Cardiac muscle cell (in vitro differentiated cells and primary cell): ENCODE measurements around the gene SHISAL1. TPM values are rescaled to one million over a fixed set of nuclear protein-coding genes. Genes with fewer than 3 reads are reported as not detected.

ENCODE experiments used
- DNase-seq, 2 donors: peaks; one replicate each; pipeline versions ENCODE4 v3.0.0 to v3.0.0-alpha.2; 2010 to 2017; ENCODE audit warnings: low read depth in 1 of 2, low spot score in 1 of 2
- H3K27ac ChIP-seq: fragments of 200-600 bp; sonication (generic); 2 replicates; pipeline ENCODE4 v1.5.1; 2016
- H3K27me3 ChIP-seq: fragments of 200-600 bp; sonication (generic); 2 replicates; pipeline ENCODE4 v1.6.0; 2016; ENCODE audit warnings: control low read depth
- H3K36me3 ChIP-seq: fragments of 200-600 bp; sonication (generic); 2 replicates; pipeline ENCODE4 v1.5.1; 2016; ENCODE audit warnings: control low read depth
- H3K4me1 ChIP-seq: fragments of 200-600 bp; sonication (generic); 2 replicates; pipeline ENCODE4 v1.8.1; 2017; ENCODE audit warnings: low read depth, mild to moderate bottlenecking, mixed run types
- H3K4me3 ChIP-seq: fragments of 200-600 bp; sonication (generic); 2 replicates; pipeline ENCODE4 v1.5.1; 2016; ENCODE audit warnings: mild to moderate bottlenecking
- H3K9me3 ChIP-seq: fragments of 200-600 bp; sonication (generic); 2 replicates; pipeline ENCODE4 v1.5.1; 2017; ENCODE audit warnings: low read depth, mild to moderate bottlenecking, control low read depth
- CTCF ChIP-seq: IDR thresholded peaks from 2 replicates; pipeline ENCODE4 v1.5.1; 2012; ENCODE audit warnings: low read depth, mild to moderate bottlenecking, low read length
- polyA plus RNA-seq: library from polyadenylated mRNA; unstranded; fragments of >200 nt; fragmentation: Nextera tagmentation; extraction: Ambion mirVana; gene quantifications from 2 replicates; pipeline ENCODE4 v1.2.1, GENCODE V29; 2016
- total RNA-seq: library from RNA; depleted of rRNA; stranded (reverse); fragments of >200 nt; gene quantifications from 2 replicates; pipeline ENCODE4 v1.2.3, GENCODE V29; 2016

Gene SHISAL1
- total and polyA plus RNA-seq, 2 experiments from 2014 or later: 0.40 to 2.8 TPM

- no peaks in the 10 kb centered on the region for H3K4me1 ChIP-seq
- H3K36me3 ChIP-seq: no peaks in the 10 kb centered on the region
- H3K9me3 ChIP-seq: no peaks in the 10 kb centered on the region
- DNase-seq: no peak
- H3K27ac ChIP-seq: no peak overlapping the region
- TF ChIP-seq CTCF: no peak
- no peak overlapping the region for H3K4me3 ChIP-seq
- no peaks in the 10 kb centered on the region for H3K27me3 ChIP-seq
Observed at GRCh38 chr22:44231233-44231632, 81.5 kb downstream of the SHISAL1 start.

GRCh38 chr22:44229809-44230208 lies 82.9 kb downstream of the SHISAL1 start:
- Histone ChIP-seq H3K4me3 (no peak overlapping the region), H3K27ac (no peak overlapping the region), H3K4me1 (no peaks in the 10 kb centered on the region), H3K9me3 (no peaks in the 10 kb centered on the region), H3K27me3 (no peaks in the 10 kb centered on the region), H3K36me3 (no peaks in the 10 kb centered on the region)
- no peak for DNase-seq
- no peak for TF ChIP-seq CTCF

DNA sequence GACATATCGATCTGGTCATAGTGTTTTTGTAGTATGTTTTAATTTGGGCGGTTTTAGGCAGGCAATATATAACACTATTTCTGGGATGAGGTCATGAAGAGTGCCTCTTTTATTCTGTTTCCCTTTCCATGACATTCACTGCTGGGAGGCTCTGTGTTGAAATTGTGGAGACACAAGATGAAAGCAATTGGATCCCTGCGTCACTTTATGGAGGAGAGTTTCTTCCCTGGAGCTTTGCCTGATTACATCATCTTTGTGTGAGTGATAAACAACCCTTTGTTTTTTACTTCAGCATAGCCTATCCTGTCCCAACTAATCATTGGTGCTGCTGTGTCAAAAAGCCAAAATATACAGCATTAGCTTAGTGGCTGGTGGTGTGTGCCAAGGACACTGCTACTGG lies 83.4 kb downstream of the SHISAL1 start:
- Histone ChIP-seq H3K27me3 (no peaks in the 10 kb centered on the region), H3K4me3 (no peak overlapping the region), H3K36me3 (no peaks in the 10 kb centered on the region), H3K9me3 (no peaks in the 10 kb centered on the region), H3K27ac (no peak overlapping the region), H3K4me1 (no peaks in the 10 kb centered on the region)
- no peak for TF ChIP-seq CTCF
- peak in 1 of 2 donors; percentile 8 for DNase-seq

GRCh38 chr22:44225812-44226211 lies 86.9 kb downstream of the SHISAL1 start:
- no peaks in the 10 kb centered on the region for H3K9me3 ChIP-seq
- H3K27me3 ChIP-seq: no peaks in the 10 kb centered on the region
- no peak for DNase-seq
- no peaks in the 10 kb centered on the region for H3K36me3 ChIP-seq
- no peaks in the 10 kb centered on the region for H3K4me1 ChIP-seq
- H3K27ac ChIP-seq: no peak overlapping the region
- TF ChIP-seq CTCF: no peak
- no peak overlapping the region for H3K4me3 ChIP-seq

DNA sequence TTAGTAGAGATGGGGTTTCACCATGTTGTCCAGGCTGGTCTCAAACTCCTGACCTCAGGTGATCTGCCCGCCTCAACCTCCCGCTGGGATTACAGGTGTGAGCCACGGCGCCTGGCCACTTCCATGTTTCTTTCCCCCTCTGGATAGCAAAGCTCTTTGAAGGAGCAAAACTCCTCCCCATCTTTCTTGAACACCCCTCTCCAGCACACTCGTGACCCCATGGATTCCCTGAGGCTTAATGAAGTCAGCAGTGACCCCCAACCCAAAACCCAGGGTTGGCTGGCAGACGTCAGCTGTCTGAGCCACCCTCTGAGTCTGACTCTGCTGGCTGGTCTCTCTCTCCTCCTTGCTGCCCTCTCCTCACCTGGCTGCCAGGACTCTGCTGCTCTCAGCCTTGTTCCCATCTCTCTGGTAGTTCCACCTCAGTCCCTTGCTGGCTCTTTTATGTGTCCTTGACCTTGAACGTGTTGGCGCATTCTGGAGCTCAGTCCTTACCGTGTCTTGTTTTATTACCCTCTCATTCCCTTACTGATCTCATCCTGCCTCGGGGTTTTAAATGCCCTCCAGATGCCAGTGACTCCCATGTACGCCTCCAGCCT lies 87.6 kb downstream of the SHISAL1 start:
- TF ChIP-seq CTCF: no peak
- Histone ChIP-seq H3K36me3 (no peaks in the 10 kb centered on the region), H3K27ac (no peak overlapping the region), H3K9me3 (no peaks in the 10 kb centered on the region), H3K4me1 (no peaks in the 10 kb centered on the region), H3K4me3 (no peak overlapping the region), H3K27me3 (no peaks in the 10 kb centered on the region)
- no peak for DNase-seq
